GM19468 (cell line): Measurements from ENCODE around the gene HOXB8.

Source experiments
- ATAC-seq: cut with Tn5 transposase; IDR thresholded peaks from one replicate; pipeline ENCODE4 v1.9.1; 2021; ENCODE audit warnings: mild to moderate bottlenecking, moderate library complexity, moderate number of reproducible peaks; ENCODE audit not compliant: unreplicated experiment; ENCODE audit errors: extremely low read depth

The HOXB8 gene

DNA sequence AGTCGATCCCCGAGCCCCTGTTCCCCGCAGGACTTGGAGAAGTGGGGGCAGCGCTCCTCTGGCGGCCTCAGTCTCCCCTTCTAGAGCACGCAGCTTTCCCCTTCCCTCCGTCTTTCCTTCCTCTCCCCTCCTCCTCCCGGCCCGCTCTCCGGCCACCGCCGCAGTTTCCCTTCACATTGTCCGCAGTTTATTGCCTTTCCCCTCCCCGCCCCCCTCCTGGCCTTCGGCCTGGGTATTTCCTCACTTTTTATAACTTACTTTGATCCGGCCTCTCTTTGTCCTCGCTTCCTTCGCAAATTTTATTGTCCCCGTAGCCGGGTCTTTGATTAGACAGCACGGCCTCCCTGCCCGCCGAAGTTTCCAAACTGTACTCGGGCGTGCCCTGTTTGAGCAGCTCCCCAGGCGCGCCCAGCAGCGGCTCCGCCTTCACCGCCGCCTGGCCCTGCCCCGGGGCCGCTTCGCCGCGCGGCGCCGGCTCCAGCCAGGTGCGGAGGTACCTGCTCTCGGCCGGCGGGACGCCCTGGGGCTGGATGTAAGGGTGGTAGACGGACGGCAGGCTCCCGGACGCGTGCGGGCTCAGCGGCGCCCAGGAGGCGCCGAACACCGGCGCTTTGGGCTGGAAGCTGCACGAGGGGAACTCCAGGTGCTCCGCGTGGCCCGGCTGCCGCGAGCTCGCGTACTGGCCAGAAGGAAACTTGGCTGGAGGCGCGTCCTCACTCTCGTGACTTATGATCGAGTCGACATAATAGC lies 10.6 kb upstream of the HOXB8 start:
- no peak for ATAC-seq

DNA sequence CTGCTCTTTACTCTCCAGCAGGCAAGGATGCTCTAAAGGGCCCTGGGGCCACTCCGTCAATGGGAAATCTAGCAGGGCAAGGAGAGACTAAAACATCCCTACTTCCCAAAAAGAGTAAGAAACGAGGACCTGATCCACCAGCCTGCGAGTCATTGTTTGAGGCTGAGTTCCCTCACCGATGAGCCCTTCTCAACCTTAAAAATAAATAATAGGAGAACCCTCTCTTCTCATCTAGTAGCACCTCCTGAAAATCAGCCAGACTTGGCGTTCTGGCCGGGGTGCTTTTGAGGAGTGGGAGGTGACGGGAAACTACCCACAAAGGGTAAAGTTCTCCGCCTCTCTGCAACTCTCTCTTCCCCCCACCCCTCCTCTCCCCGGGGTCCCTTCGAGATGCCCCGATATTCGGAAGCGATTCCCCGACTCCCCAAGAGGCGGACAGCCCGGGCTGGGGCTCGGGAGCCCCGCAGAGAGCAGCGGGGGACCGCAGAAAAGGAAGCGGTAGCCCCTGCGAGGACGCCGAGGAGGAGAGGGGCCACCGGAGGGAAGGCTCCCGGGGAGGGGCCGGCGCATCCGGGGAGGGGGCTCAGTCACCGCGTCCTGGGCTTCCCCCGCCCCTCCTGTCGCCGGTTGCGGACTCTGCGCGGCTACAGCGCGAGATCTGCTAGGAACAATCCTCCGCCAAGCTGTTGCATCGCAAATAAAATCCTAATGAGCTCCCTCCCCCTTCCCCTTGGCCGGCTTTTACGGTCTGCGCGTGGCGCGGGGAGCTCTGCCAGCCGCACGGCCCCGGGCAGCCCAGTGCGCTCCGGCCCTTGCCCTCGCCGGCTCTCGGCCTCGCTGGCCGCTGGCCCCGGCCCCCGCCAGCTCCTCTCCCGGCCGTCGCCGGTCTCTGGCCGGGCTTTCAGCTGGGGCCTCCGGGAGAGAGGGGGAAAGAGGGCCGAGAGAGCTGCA lies 9.7 kb upstream of the HOXB8 start:
- no peak for ATAC-seq

DNA sequence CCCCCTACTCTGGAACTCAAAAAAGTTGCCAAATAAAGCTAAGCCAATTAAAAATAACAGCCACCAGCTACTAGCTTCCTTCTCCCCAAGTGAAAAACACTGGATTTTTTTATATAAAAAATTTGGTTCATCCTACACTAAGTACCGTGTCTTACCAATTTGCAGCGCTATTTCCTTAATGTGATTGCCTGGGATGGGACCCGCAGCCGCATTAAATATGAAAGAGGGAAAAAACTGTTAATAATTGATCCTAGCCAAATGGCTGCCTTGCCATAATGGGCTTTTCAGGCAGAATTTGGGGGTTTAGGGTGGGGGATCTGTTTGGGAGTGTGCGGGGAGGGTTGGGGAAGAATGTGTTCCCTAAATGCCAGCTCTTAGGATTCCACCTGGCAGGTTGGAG lies 9.0 kb upstream of the HOXB8 start:
- no peak for ATAC-seq

DNA sequence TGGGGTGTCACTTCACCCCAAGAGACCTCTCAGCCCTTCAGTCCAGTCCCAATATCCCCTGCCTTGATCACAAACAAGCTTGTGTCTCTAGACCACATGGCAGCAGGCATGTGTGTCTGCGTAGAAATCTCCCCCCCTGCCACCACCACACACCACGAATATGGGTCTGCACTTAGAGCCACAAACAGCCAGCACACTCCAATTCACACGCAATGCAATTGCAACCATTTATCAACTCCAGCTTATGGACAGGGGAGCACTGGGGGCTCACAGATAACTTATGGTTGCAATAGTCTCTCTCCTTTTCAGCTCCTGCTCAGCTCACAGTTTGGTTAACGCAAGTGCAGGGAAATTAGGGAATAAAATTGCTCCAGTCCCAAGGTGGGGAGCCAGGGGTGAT lies 8.5 kb upstream of the HOXB8 start:
- ATAC-seq: no peak

DNA sequence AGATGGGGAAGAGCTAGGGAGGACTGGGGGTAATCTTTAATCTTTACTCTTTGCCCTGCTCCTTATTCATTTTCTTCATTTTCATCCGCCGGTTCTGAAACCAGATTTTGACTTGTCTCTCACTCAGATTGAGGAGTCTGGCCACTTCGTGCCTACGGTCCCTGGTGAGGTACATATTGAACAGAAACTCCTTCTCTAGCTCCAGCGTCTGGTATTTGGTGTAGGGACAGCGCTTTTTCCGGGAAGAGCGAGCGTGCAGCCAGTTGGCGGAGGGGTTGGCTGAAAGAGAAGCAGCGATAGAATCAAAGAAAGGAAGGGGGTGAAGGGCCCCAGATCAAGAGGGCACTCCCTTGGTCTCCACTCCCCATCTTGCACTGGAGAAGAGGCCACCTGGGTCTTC lies 7.8 kb upstream of the HOXB8 start:
- ATAC-seq: no peak

DNA sequence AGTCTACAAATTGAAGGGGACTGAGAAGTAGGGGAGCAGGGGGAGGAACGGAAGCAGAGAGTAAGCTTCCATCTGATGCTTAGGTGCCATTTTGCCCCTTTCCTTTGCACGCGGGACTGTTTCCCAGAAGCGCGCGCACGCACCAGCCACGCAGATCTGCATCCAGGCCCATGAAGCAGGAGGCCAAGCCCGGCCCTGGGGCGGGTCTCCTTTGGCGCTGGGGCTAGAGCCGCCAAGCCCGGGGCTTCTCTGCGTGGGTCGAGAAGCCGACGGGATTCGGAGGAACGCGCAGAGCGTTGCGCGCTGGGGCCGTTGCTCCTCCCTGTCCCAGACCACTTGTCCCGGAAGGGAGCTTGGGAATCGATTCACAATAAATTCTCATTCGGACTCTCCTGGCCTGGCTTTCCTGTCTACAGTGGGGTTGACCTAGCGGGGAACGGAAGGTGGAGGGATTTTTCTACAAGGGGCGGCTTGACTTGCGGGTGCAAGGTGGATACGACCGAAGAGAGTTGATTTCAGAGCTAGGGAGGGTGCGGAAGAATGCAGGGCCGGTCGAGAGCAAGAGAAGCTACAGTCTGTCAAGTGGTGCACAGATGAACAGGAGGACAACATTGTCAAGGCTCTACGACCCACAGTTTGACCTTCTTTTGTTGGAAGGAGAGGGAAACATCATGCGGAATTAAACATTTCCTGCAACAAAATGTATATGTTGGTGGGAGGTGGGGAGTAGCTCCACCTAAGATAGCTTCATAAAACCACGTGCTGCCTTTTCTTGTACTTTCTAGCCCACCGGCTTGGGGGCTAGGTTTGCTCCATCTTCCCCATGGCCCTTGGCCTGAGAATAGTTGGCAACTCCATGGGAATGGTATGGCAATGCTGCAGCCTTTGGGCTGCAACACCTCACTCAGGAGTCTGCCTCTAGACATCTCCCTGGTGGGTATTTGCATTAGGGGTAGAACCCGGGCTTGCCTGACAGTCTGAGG lies 6.6 kb upstream of the HOXB8 start:
- ATAC-seq: no peak

DNA sequence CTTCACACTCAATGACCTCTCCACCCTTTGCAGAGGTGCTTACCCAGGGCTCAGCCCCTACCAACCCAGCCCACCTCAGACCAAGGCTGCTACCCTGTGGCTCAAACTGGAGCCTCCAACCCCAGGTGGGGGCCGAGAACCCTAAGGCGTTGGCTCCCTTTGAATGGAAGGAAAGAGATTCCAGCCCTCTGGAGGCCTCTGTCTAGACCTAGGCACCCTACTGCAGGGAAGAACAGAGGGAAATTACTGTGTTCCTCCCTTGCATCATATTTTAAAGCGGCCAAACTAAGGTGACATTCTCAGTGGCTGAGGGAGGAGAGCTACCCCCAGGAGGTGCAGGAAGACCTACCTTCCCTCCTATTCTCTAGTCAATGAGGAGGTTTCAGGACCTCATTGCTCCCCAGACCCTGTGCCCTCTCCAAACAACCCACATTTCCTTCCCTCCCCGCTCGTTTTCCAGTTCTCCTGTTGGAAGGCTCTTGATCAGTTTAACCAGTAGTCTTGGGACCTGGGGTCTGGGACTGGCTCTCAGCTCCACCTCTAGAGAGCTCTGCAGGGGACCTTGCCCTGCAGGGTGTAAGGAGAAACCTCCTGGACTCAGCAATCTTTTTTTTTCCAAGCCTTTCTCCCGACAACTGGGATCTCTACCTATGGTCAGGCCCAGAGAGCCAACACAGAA lies 5.5 kb upstream of the HOXB8 start:
- no peak for ATAC-seq

DNA sequence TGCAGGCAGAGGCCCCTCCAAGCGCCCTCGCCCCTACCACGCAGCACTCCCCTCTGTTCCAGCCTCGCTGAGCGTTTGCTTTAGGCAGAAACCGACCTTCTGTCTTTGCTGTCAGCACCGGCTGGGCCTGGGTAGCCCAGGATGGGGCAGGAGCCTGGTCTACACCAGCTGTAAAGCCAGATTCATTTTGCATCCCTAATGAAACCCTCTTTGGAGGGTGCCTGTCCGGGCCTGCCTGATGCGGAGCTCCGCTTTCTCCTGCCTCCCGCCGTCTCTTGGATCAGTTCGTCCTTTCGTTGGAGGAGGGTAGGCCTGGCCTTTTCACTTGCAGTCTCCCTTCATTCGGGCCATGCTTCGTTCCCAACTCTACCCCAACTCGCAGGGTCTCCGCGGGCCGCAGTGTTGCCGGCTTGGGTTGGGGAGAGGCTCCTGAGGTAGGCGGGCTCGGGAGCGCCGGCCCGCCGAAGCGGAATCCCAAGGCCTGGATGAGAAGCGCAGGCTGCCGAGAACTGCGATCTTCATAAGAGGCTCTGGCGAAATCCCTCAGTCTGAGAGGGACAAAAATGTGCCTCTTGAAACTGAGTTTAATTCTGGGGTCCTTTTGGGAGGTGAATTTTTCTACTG lies 4.8 kb upstream of the HOXB8 start:
- ATAC-seq: no peak

DNA sequence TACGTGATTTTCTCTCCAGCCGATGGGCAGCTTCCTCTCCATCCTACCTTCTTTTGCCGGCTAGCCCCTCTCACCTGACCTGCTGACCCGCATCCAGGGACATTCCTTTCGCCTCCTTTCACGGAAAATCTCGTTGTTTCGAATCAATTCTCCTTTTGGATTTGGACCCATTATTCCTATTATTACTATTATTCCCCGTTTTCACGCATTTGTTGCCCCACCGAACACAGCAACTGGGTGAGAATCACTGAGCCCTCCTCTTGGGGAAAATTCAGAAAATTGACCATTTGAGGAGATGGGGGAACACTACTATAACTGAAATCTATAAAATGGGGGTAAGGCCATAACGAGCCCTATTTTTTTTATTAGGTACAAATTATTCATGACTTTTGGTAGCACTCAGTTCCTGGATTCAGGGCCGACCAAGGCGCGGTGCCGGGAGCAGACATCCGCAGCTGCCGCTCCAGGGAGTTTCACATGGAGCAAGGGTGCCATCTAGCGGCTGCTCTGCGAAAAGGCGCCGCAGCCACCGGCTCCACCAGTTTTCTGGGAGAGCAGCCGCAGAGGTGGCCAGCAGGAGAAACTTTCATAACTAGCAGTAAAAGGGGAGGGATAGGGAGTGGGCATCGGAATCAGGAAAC lies 3.3 kb upstream of the HOXB8 start:
- ATAC-seq: no peak

DNA sequence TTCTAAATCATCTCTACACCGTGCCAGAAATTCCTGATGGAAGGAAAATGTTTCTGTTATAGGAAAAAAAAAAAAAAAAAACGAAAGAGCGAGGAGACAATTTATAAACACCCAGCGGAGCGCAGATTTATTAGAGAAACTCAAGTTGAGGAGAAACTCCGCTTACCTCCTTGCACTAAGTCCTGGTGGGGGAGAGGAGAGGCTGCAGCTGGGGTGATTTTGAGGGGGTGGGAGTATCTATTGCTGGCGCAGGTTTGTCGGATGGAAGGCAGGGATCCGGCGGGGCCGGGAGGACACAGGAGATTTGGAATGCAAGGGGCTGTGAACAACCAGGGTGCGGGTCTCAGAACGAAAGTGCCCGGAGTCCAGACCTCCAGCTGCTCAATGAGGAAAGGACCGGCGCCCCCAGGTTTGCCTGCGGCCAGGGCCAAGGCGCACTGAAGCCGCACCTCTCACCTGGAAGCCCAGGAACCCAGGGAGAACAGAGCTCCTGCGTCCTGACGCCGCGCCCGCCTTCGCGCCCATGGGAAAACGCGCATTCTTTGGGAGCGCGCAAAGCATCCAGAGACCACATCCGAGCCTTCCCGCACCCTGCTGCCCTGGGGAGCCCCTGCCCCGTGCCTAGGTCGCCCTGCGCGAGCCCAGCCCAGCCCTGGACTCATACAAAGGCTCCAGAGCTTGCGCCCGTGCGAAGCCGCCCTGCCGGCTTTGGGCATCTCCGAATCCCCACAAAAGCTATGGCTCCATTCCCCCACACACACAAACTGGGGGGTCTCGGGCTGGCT lies 2.6 kb upstream of the HOXB8 start:
- ATAC-seq: no peak

DNA sequence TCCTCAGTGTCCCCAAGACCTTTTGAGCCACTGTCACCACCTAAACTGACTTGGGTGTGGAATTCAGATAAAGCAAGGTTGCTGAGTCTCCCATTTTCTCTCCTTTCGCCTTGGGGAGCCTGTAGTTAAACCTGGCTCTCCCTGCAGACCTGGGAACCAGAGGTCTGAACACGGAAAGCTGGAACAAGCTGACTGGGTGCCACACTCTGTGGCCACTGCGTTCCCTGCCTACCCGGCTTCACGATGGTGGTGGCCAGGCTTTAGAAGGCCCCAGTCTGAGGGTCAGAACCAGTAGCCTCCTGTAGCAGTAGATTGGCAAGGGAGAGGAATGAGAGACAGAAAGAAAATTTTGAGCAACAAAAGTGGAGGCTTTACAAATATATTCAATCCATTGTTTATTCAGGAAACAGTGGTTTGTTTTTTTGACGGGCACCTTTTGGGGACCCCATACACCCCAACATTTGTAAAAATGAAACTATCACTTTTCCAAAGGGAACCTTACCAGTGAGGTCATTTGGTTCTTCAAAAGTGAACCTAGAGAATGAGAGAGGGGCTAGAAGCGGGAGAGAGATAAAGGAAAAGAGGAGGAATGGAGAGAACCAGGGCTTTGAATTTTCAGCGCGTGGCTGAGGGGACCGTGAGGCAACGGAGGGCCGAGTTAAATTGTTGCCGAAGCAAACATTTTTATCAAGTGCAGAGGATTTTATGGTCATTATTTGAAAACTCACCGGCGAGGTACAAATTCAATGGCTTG lies 1.8 kb upstream of the HOXB8 start:
- no peak for ATAC-seq

DNA sequence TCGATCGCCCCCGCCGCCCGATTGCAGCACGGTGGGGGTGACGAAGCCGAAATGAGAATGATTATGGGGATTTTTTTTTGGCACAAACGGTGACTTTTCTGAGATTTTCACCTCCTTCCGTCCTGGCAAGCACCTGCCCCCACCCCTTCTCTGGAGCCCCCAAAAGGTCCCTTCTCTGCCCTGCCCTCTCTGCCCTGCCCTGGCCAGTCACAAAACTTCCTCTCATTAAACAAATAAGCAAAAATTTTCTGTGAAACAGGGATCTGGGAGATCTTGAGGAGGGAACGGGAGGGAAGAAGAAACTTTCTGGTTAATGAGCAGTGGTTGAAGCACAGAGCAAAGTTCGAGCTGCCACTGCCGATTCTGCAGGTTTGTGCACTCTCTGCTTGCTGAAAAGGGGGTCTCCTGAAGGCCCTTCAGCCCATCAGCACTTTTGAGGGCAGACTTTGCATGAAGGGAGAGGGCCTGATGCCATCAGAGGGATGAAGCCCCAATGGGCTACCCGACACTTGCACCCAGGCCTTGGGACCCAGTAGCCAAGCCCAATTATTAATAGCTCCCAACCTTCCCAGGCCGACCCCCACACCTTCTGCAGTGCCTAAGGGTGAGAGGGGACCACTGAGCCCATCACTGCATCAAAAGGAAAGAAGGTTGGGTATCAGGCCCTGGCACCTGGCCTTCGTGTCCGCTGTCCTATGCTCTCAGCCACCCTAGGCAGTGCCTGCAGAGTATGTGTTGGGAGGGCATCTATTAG lies 1.0 kb upstream of the HOXB8 start:
- ATAC-seq: no peak

DNA sequence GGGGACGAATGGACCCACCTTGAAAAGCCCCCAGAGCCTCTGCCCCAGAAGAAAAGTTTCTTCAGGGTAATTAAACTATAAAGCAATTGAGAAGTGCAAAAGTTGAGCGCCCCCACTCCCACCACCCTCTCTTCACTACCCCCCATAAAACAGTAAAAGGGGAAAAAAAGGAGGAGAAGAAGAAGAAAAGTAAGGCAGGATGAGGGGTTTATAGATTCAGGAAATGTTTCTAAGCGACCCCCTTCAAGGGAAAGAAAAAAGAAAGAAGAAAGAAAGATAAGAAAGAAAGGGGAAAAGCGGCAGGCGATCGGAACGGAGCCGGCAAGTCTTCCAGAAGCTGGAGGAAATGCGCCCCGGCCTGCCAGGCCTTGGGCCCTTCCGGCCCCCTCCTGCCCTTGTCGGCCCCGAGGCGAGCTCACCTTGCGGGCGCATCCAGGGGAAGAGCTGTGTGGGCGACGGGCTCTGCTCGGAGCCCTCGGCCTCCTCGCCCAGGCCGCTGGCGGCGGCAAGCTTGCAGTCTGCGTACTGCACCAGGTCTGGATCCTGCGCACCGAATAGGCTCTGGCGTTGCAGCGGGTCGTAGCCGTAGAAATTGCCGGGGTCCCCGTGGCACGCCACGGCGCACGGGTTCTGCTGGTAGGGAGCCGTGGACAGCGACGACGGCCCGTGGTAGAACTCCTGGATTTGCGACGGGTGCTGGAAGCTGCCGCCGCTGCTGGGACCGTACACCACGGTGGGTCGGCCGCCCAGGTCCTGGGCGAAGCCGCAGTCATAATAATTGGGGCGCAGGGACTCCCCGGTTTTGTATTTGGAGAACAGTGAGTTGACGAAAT lies 1.0 kb downstream of the HOXB8 start:
- no peak for ATAC-seq

DNA sequence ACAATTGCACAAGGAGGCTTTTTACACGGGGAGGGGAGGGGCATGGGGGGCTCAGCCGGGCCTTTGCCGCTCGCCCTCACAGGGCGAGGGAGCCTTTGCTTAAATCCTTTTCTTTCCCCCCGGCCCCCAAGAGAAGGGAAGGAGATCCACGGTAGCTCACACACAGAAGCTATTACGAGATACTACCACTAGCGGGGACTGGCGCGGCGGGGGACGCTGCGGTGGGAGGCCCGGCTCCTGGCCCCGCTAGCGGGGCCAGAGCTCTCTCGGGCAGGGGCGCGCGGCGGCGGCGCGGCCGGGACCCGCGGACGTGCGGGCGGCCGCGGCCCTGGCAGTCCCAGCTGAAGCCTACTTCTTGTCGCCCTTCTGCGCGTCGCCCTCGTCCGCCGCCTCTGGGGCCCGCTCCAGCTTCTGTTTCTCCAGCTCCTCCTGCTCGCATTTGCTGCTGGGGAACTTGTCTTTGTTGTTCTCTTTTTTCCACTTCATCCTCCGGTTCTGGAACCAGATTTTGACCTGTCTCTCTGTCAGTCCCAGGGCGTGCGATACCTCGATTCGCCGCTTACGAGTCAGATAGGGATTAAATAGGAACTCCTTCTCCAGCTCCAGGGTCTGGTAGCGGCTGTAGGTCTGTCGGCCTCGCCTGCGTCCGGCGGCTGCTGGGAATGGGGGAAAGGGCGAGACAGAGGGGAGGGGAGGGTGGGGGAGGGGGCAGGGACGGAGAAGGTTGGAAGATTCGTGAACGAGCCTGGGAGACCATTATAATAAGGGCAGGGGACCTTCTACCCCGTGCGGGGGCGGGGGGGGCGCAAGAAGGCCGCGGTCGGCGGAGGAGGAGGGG lies 2.0 kb downstream of the HOXB8 start:
- no peak for ATAC-seq

DNA sequence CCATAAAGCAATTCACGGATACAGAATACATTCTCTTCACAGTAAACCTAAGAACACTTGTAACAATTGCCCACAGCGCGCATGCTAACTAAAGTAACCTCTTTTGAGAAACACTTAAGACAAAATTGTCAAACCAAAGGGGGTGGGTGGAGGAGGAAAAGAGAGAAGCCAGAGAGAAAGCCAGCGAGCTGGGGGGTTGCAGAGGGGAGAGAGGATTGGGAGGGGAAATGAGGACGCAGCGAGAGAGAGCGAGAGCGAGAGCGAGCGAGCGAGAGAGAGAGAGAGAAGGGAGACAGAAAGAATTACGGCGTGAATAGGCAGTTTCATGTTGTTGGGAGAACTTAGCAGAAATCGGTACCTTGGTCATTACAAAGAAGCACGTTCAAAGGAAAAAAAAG lies 2.6 kb downstream of the HOXB8 start:
- ATAC-seq: no peak
